Frontal cortex (tissue), 4 donors: ENCODE data around the gene CMYA5. TPM values are rescaled to one million over a fixed set of nuclear protein-coding genes. Genes with fewer than 3 reads are reported as not detected.
A peak's percentile ranks its signal among the peaks of the same experiment; 100 is the strongest.

Experiments used
- DNase-seq, 2 donors: peaks; one replicate each; pipeline ENCODE4 v3.0.0; 2012; ENCODE audit warnings: low spot score in 2 of 2
- FAIRE-seq: peaks from 2 replicates; lab custom pipeline; 2012; peaks lifted over from hg19 to GRCh38; lab: Jason Lieb, UNC
- total RNA-seq: library from RNA; depleted of rRNA; stranded (reverse); fragments of >200 nt; gene quantifications from one replicate; pipeline ENCODE4 v1.2.3, GENCODE V29; 2014
- donor health status: control.
- donor health status: control.
- donor health status: control.

The CMYA5 gene
- total RNA-seq, 1 donor from 2014 or later = 0.82 TPM

DNA sequence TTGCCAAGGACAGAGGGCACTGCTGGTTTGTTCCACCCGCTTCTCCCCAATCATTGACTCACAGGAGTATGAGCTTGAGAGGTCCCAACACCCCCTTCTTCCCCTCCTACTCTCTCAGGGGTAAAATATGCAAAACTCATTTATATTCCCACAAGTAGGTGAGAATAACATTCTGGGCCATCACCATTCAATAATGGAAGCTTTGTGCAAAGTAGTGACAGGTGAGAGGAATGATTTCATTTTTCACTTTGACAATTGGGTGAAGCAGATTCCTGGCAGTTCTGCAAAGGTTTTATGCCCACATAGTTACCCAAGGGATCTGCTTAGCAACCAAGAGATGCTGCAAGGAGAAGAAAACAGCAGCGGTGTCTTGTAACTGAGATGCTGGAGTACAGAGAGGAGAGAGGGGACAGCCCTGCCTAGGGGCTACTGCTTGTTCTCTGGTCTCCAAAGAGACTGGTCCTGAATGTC lies 137.6 kb downstream of the CMYA5 start:
- DNase-seq (no peak), FAIRE-seq (no peak)

GRCh38 chr5:79829260-79829659 lies 139.6 kb downstream of the CMYA5 start:
- FAIRE-seq = no peak
- no peak for DNase-seq

- FAIRE-seq = no peak
- no peak for DNase-seq
Observed at GRCh38 chr5:79831381-79832309, 142.0 kb downstream of the CMYA5 start.

- DNase-seq (no peak), FAIRE-seq (no peak)
Observed at GRCh38 chr5:79832911-79833310, 143.3 kb downstream of the CMYA5 start.

DNA sequence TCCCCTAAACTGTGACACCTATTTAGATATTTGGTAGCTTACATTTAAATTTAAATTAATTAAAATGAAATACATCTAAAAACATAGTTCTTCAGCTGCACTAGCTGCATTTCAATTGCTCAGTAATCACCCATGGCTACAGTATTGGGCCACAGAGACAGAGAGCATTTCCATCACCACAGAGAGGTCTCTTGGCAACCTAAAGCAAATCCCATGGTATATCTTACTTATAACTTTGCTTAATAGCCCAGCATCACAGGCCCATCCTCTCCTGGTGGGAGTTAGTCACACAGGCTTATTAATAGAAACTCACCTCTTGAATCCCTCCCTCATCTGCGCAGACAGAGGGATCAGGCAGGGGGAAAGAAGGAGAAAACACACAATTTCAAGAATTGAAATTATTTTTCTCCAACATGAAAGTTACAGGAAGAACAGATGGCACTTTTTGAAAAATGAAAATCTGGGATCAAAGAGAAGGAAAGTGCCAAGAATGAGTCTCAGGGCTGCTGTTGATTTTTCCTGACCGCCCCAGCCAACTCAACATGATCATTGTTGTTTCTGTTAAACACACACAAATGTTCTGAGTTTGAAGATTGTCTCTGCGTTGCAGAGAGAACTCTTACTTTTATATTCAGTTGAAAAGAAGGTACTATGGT lies 144.6 kb downstream of the CMYA5 start:
- FAIRE-seq (no peak), DNase-seq (no peak)

DNA sequence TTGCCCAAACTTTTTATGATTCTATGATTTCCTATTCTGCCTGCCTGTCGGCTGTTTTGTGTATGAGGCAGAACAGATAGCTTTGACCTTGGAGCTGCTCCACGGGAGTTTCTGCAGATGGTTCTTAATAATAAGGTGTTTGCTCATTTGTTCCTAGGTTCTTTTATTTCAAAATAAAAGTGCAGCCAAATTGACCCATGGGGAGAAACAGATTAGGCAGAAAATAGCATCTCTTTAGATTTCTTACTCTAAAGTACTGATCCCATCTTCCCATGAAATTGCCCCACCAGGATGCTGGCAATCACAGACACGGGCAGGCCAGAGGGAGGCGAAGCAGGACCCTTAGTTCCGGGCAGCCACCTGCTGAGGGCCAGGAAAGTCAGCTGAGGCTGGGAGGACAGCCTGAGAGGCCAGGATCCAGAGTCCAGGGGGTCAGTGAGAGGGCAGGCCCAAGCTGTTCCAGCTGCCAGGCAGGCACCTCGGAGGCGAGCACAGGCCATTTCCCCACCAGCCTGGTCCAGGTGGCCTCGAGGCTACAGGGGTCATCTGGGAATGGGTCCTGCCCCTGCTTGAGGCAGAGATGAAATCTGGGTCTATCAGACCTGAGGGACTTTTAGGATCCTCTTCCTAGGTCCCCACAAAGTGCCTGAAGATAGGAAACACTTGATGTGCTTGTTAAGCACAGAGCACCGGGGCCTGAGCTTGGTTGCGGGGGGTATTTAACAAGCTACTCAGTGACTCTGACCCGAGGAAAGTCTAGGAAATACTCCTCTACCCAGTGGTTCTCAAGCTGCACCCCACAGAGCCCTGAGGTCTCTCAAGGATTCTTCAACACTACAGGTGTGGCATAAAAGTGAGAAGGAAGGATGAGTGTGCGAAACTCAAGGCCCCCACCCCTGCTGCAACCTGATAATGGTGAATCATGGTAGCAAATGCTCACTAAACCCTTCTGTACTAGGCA lies 145.4 kb downstream of the CMYA5 start:
- no peak for FAIRE-seq
- no peak for DNase-seq

DNA sequence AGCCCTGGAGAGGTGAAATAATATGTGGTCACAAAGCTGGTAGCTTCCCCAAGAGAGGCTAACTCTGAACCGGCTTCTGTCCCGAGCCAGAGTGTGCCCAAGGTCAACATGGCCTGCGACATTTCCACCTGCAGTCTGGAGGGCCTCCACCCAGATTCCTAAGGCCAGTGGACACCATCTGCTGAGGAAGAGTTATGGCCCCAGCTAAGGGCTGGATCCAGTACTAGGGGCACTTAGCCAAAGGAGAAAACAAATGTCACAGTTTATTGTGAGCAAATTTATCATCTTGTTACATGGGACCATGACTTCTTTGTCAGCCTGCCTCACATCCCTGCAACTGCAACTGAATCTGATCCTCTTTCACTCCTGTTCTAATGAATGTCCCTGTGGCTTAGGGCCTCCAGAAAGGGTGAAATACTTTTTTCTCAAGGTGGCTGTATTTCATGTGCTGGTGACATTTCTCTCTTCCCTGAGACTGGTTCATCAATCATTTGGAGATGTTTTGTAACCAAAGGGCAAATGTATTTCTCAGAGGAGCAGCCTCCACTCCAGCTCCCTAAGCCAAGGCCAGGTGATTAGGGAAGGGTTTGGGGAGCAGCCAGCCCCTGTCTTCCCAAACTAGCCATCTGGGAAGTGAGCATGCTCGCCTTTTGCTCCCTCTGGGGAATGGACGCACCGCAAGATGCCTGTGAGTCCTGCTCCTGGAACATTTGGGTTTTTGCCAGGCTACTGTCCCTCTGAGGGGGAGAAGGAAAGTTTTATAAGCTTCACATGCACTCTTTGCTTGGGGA lies 148.3 kb downstream of the CMYA5 start:
- FAIRE-seq (no peak), DNase-seq (no peak)

GRCh38 chr5:79840084-79840990 lies 150.7 kb downstream of the CMYA5 start:
- no peak for DNase-seq
- FAIRE-seq = no peak

- DNase-seq = no peak
- no peak for FAIRE-seq
Observed at GRCh38 chr5:79841172-79841571, 151.5 kb downstream of the CMYA5 start.

DNA sequence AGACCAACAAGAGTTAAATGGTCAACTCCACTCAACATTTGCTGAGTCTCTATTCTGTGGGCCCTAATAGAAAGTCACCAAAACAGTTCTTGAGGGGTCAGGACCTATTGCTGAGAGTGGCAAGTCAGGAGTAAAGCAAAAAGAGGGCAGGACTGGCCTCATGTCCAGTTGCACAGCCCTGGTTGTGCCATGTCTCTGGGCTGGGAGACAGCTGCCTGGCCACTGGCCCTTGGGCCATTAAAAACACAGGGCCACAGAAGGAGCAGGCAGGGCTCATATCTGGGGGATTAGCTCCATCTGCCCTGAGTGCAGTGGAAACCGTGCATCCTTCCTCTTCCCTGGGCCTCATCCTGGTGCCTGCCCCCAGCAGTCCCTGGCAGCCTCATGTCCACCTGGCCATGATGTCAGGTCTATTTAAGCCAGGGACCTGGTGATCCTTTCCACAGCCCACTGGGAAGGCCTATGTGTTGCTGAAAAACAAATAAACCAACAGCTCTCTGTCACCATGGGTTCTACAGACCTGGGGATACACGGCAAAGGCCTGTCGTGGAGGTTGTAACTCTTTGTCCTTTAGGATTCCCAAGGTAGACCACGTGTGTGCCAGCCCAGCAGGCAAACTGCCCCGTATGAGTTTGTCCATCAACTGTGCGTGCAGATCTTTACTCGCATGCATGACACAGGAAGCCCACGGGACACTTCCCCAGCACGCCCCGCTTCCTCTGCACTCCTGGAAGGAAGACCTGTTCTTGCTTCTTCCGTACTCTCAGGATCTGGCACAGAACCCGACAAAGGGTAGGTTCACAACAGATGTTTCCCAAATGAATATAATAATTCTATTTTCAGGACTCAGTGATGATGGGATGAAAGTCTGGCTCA lies 152.6 kb downstream of the CMYA5 start:
- FAIRE-seq (no peak), DNase-seq (no peak)

DNA sequence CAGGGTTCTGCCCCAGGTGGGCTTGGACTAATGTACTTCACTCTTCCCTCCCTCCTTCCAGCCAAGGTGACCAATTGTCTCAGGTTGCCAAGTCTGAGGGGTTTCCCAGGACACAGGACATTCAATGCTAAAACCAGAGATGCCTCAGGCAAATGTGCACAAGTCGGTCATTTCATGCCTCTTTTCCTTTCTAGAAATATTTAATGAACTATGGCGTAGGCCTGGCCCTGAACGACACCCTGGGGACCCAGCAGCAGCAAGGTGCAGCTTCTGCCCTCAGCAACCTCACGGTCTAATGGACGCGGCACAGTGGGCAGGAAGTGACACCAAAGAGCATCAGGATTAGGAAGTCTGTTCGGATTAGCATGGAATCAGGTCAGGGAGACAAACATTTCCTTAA lies 153.4 kb downstream of the CMYA5 start:
- FAIRE-seq (no peak), DNase-seq (no peak)

- FAIRE-seq (no peak), DNase-seq (no peak)
Observed at GRCh38 chr5:79843450-79844388, 154.1 kb downstream of the CMYA5 start.

DNA sequence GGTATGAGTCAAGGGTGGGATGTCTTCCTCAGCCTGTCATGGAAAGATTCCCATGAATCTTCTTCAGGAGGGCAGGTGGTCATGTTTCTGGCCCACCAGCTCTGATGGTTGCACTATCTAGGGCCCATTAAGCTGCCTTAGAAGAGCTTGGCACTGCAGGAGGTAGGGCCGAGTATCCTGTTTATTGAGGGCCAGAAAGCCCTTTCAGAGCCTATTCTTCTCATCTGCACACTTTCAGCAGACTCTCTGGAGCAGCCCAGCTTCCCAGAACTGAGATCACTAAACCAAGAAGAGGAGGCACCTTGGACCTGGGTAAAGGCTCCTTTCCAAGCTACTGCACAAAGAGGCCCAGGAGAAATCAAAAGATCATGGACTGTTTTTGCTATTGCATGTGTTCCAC lies 154.9 kb downstream of the CMYA5 start:
- no peak for DNase-seq

GRCh38 chr5:79845448-79846197 lies 156.0 kb downstream of the CMYA5 start:
- DNase-seq (peak in 1 of 2 donors; percentile 5), FAIRE-seq (no peak)

More for the DNA sequence above, 154.9 kb downstream of the CMYA5 start:
- no peak for FAIRE-seq

DNA sequence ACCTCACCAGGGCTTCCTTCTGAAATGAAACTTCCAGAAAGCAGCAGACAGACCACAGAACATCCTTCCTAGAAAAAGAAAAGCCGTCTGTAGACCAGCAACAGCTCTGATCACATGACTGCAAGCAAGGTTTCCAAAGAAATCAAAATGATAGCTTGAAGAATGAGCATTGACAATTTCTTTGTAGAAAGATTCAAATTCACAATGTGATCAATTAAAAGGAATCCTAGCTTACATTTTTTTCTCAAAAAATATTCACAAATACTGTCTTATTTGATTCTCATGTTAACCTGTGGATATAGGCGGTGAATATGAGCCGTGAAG lies 156.5 kb downstream of the CMYA5 start:
- FAIRE-seq = no peak

DNA sequence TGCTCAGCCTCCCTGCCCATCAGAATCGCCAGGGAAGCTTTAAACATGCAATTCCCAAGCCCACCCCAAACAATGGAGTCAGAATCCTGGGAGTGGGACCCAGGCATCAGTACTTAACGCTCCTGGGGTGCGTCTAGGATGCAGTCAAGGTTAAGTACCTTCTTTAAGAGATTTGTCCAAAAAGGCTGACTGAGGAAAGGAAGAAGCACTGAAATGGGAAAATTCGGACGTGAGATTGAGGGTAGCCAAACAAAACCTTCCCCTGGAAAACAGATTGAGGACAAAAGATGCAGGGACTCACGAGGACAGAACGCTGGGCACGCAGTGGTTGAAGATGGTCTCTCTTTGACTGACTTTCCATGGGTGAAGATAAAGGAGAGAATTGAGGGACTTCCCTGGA lies 157.9 kb downstream of the CMYA5 start:
- FAIRE-seq = no peak
- no peak for DNase-seq

More for the DNA sequence above, 156.5 kb downstream of the CMYA5 start:
- no peak for DNase-seq
